ENCODE measurements around the gene NWD2.

- TF ChIP-seq POLR2AphosphoS5 (IDR thresholded peaks at IDR 0.05) (no peak), POLR2A (IDR thresholded peaks at IDR 0.05) (no peak), CTCF (IDR thresholded peaks at IDR 0.05 in 8 of 11, conservative IDR thresholded peaks at IDR 0.05 in 3 of 11) (no peak)
Observed at GRCh38 chr4:37431417-37431743, 186.8 kb downstream of the NWD2 start.

Measured in spleen (tissue), 7 donors.